Endothelial cell (in vitro differentiated cells): ENCODE results near the gene CHORDC1. TPM values are rescaled to one million over a fixed set of nuclear protein-coding genes. Genes with fewer than 3 reads are reported as not detected.

Experiments
- DNase-seq: peaks from one replicate; pipeline ENCODE4 v3.0.0; 2021; ENCODE audit warnings: low spot score
- H3K27ac Mint-ChIP-seq: one replicate; pipeline ENCODE4 v1.8.0; 2021; ENCODE audit warnings: mixed read lengths, inconsistent platforms; ENCODE audit not compliant: unreplicated experiment
- H3K27me3 Mint-ChIP-seq: one replicate; pipeline ENCODE4 v1.8.0; 2021; ENCODE audit warnings: mild to moderate bottlenecking, moderate library complexity, mixed read lengths, inconsistent platforms; ENCODE audit not compliant: unreplicated experiment
- H3K36me3 Mint-ChIP-seq: one replicate; pipeline ENCODE4 v1.8.0; 2021; ENCODE audit warnings: mild to moderate bottlenecking, low read depth, mixed read lengths, inconsistent platforms; ENCODE audit not compliant: unreplicated experiment
- H3K4me1 Mint-ChIP-seq: one replicate; pipeline ENCODE4 v1.8.0; 2021; ENCODE audit warnings: mild to moderate bottlenecking, mixed read lengths, inconsistent platforms; ENCODE audit not compliant: unreplicated experiment
- H3K4me3 Mint-ChIP-seq: one replicate; pipeline ENCODE4 v1.8.0; 2021; ENCODE audit warnings: mild to moderate bottlenecking, mixed read lengths, inconsistent platforms; ENCODE audit not compliant: unreplicated experiment
- H3K9me3 Mint-ChIP-seq: one replicate; pipeline ENCODE4 v1.8.0; 2021; ENCODE audit warnings: mixed read lengths, inconsistent platforms; ENCODE audit not compliant: unreplicated experiment
- long read RNA-seq: library from polyadenylated mRNA; unstranded; transcript quantifications from one replicate; pipeline ENCODE4 v2.0.0, GENCODE V29; 2020; ENCODE audit not compliant: unreplicated experiment
- total RNA-seq: library from RNA; stranded (reverse); fragmentation: NEBNext Ultra II Directional; extraction: Animal tissue kit (Norgen Biotek cat#: 25700); gene quantifications from one replicate; pipeline ENCODE4 v1.2.1, GENCODE V29; 2021; ENCODE audit not compliant: unreplicated experiment
- TF ChIP-seq, protein P1 (sequence below): fragments of 200-600 bp; sonication (generic); IDR thresholded peaks from one replicate; pipeline ENCODE4 v1.5.0; 2021; ENCODE audit warnings: antibody characterized with exemption; ENCODE audit not compliant: unreplicated experiment

Gene CHORDC1
- total RNA-seq: 29.2 TPM
- long read RNA-seq, transcript CHORDC1-201 (11 exons, 2,654 nt): major isoform, 13 of 18 reads
- long read RNA-seq, partial matches to known transcripts: 3 of 18 reads
- long read RNA-seq, other reads (novel, unspliced or antisense): 1 of 18 reads

DNA sequence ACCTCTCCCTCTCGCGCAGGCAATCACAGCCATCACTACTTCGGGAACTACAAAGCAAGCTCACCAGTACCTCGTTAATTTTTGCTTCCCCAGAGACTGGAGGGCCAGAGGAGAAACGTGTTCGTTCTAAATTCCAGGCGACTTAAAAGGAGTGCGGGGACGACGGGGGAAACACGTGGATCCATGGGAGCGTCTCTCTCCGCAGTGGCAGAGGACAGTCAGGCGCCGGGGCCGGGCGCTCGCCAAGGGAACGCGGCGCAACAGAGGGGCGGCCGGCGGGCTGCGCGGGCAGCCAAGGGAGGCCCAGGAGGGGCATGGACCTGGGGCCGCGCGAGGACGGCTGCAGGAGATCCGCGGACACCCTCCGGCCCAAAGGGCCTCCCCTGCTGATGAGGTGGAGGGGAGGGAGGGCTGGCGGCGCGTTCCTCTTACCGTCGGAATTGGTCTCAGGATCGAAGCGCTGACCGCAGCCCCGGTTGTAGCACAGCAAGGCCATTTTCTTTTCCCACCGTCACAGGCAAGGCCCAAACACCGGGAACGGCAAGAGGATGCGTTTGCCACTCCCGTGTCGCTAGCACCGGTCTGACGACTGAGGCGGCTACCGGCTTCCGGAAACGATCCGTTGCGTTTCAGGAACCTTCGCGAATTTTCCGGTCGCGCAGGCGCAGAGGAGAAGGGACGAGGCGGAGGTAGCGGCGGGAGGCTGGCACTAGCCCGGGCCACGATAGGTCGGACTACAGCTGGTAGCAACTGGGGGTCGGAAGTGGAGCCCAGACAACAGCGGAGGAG lies at the start of gene CHORDC1:
TSS of gene CHORDC1 (minus strand) at position 591 of the 789 bp plus-strand sequence. CDS start at position 496, 95 bp downstream.
- peaks cover 12% of the 10 kb centered on the region for H3K27me3 Mint-ChIP-seq

DNA sequence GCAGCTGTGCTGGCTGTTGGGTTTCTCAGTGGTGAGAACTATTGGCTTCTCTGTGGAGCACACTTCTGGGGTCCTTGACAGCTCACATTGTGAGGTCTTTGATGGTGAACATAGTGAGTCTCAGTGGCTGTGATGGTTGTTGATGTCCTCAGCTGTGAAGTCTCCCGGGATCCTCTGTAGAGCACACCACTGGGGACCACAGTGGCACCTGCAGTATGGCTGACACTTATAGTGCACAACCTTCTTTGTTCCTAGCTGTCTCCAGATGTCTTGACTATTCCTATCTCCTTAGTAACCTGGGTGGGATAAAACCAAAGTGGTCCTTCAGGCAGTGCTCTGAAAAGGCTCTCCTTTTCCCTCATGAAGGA lies 34.3 kb upstream of the CHORDC1 start:
- Mint-ChIP-seq H3K27ac (no peak overlapping the region), H3K4me3 (no peak overlapping the region), H3K9me3 (no peaks in the 10 kb centered on the region), H3K27me3 (no peaks in the 10 kb centered on the region), H3K36me3 (no peaks in the 10 kb centered on the region), H3K4me1 (no peaks in the 10 kb centered on the region)
- DNase-seq: no peak
- TF ChIP-seq, protein P1, sequence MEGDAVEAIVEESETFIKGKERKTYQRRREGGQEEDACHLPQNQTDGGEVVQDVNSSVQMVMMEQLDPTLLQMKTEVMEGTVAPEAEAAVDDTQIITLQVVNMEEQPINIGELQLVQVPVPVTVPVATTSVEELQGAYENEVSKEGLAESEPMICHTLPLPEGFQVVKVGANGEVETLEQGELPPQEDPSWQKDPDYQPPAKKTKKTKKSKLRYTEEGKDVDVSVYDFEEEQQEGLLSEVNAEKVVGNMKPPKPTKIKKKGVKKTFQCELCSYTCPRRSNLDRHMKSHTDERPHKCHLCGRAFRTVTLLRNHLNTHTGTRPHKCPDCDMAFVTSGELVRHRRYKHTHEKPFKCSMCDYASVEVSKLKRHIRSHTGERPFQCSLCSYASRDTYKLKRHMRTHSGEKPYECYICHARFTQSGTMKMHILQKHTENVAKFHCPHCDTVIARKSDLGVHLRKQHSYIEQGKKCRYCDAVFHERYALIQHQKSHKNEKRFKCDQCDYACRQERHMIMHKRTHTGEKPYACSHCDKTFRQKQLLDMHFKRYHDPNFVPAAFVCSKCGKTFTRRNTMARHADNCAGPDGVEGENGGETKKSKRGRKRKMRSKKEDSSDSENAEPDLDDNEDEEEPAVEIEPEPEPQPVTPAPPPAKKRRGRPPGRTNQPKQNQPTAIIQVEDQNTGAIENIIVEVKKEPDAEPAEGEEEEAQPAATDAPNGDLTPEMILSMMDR: no peak

More for the DNA sequence above, at the start of gene CHORDC1:
- Mint-ChIP-seq H3K4me3 (peak within 1 kb of the TSS; percentile 100), H3K36me3 (peaks cover 13% of the 10 kb centered on the region), H3K4me1 (peaks cover 34% of the 10 kb centered on the region), H3K27ac (peak within 1 kb of the TSS; percentile 97), H3K9me3 (no peaks in the 10 kb centered on the region)
- TF ChIP-seq, protein P1: no peak
- peak; percentile 90 for DNase-seq

DNA sequence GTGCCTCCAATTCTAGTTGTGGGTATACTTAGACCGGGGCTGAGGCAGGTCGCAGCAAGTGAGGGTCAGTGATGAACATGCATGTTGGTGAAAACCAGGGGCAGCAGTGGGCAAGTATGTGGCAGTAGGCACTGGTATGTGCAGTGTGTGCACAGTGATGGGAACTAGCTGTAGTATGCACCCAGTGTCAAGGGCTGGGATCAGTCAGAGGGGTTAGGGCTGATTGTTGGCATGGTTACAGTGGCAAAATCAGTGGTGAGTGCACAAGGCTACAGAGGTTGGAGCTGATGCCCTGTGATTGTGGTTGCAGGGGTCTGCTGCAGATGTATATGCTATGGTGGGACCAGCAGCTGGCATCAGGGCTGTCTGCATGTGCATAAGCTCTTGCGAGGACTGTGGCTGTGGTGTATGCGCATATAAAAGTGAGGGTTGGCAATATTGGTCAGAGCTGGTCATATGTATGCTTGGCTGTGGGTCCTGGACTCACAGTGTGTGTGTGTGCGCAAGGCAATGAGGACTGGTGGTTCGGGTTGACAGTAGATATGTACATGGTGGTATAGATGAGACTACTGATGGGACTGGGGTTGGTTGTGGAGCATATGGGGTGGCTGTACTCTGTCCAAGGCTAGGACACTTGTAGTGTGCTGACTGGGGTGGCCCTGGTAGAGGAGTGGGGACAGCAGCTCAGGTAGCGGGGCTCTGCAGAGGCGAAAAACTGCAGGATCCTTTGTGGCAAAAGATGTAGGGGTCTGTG lies 33.7 kb upstream of the CHORDC1 start:
- Mint-ChIP-seq H3K9me3 (no peaks in the 10 kb centered on the region), H3K27ac (no peak overlapping the region), H3K27me3 (no peaks in the 10 kb centered on the region), H3K4me1 (peaks cover under 1% of the 10 kb centered on the region), H3K4me3 (no peak overlapping the region), H3K36me3 (no peaks in the 10 kb centered on the region)
- no peak for DNase-seq
- TF ChIP-seq, protein P1: no peak

- Mint-ChIP-seq H3K36me3 (no peaks in the 10 kb centered on the region), H3K9me3 (no peaks in the 10 kb centered on the region), H3K4me3 (no peak overlapping the region), H3K27me3 (no peaks in the 10 kb centered on the region), H3K27ac (no peak overlapping the region), H3K4me1 (peaks cover 11% of the 10 kb centered on the region)
- TF ChIP-seq, protein P1: no peak
- no peak for DNase-seq
Observed at GRCh38 chr11:90254065-90254464, 31.2 kb upstream of the CHORDC1 start.
